ENCODE results near the gene CDC42EP1. TPM values are rescaled to one million over a fixed set of nuclear protein-coding genes. Genes with fewer than 3 reads are reported as not detected.

Gene CDC42EP1
- total RNA-seq, 1 donor from 2014 or later: 46.2 TPM

DNA sequence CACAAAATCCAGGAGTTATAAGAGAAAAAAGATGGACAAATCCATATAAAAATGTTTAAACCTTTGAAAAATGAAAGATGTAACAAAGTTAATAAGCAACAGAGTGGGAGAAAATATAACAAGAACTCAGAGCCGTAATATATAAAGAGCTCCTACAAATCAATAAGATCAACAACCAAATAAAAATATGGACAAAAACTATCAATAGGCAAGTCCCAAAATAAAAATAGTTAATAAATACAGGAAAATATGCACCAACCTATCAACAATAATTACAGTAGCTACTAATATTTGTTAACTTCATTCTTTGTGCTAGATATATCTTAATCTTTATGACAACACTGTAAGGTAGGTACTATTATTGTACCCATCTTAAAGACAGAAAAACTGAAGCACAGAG lies 43.8 kb upstream of the CDC42EP1 start:
- Histone ChIP-seq H3K27ac (no peak overlapping the region), H3K4me1 (peaks cover 22% of the 10 kb centered on the region), H3K36me3 (no peaks in the 10 kb centered on the region), H3K9me3 (no peaks in the 10 kb centered on the region), H3K4me3 (no peak overlapping the region), H3K27me3 (no peaks in the 10 kb centered on the region)
- intact Hi-C loops (cut with DNase I): no loop called here
- no peak for DNase-seq (ENCODE audit: extremely low spot score in 2 of 2)
- no peak for TF ChIP-seq POLR2A (IDR thresholded peaks at IDR 0.05)
- no peak for TF ChIP-seq POLR2AphosphoS5 (IDR thresholded peaks at IDR 0.05; ENCODE audit: insufficient read depth in 1 of 2, low read depth in 1 of 2)
- TF ChIP-seq, protein P1, sequence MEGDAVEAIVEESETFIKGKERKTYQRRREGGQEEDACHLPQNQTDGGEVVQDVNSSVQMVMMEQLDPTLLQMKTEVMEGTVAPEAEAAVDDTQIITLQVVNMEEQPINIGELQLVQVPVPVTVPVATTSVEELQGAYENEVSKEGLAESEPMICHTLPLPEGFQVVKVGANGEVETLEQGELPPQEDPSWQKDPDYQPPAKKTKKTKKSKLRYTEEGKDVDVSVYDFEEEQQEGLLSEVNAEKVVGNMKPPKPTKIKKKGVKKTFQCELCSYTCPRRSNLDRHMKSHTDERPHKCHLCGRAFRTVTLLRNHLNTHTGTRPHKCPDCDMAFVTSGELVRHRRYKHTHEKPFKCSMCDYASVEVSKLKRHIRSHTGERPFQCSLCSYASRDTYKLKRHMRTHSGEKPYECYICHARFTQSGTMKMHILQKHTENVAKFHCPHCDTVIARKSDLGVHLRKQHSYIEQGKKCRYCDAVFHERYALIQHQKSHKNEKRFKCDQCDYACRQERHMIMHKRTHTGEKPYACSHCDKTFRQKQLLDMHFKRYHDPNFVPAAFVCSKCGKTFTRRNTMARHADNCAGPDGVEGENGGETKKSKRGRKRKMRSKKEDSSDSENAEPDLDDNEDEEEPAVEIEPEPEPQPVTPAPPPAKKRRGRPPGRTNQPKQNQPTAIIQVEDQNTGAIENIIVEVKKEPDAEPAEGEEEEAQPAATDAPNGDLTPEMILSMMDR (IDR thresholded peaks at IDR 0.05): no peak

DNA sequence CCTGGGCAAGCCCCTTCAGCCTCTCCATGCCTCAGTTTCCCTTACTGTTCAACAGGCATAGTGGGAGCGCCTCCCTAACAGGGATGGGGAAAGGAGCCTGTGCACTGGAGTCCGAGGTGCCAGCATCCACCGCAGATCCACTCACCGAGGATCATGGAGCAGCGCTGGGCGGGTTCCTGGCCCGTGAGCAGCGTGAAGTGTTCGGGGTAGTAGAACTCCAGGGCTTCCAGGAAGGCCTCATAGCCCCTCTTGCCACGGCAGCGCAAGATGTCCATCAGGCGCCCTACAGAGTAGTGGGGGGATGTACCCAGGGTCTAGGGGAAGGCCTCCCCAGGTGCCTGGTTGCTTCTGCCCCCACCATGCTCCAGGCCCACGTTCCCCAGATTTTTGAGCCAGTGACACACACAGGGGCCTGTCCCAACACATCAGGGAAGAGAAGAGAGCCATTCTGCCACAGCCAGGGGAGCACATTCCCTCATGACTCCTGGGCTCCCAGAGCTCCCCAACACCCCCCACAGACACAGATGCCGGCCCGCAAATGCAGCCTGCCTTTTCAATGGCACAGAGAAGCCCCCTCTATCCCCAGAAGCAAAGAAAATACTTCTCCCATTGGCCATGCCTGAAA lies 42.3 kb upstream of the CDC42EP1 start:
- no peaks in the 10 kb centered on the region for H3K27me3 ChIP-seq
- H3K4me1 ChIP-seq: peaks cover 16% of the 10 kb centered on the region
- no peak overlapping the region for H3K27ac ChIP-seq
- TF ChIP-seq POLR2A (IDR thresholded peaks at IDR 0.05): no peak
- TF ChIP-seq, protein P1 (IDR thresholded peaks at IDR 0.05): no peak
- no peak for TF ChIP-seq POLR2AphosphoS5 (IDR thresholded peaks at IDR 0.05; ENCODE audit: insufficient read depth in 1 of 2, low read depth in 1 of 2)
- H3K4me3 ChIP-seq: peak overlapping the region; percentile 49 to 61
- H3K36me3 ChIP-seq: no peaks in the 10 kb centered on the region
- intact Hi-C loops (cut with DNase I): no loop called here
- no peak for DNase-seq (ENCODE audit: extremely low spot score in 2 of 2)
- no peaks in the 10 kb centered on the region for H3K9me3 ChIP-seq

DNA sequence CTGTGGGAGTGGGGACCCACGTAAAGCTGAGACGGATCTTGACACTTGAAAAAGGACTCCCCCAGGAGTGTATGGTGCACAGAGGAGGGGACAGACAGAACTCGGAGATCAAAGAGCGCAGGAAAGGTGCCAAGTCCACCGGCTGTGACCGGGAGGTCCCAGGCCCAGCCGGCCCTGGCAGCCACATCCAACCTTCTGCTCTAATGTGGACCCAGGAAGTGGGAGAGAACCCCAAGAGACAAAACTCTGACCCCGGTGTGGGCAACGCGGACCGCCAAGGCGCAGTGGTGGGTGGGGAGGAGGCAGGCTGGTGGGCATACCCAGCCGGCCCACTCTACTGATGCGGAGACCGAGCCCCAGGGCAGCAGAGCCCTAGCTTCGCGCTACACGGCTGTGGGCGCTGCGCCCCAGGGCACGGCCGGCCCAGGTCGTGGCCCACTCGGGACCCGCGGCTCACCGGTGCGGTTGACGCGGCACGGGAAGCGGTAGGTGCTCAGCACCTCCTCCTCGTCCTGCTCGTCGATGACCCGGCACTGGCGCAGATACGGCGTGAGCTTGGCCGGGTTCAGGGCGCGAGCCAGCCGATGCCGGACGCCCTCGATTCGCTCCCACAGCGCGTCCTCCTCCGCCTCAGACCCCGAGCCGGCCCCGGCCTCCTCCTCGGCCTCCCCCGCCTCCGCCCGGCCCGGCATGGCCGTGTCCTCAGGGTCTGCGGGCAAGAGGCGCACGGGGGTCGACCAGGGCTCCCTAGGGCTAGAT lies 41.6 kb upstream of the CDC42EP1 start:
- peak overlapping the region; percentile 29 for H3K27ac ChIP-seq
- H3K9me3 ChIP-seq: no peaks in the 10 kb centered on the region
- peaks cover 16% of the 10 kb centered on the region for H3K4me1 ChIP-seq
- TF ChIP-seq POLR2A (IDR thresholded peaks at IDR 0.05): no peak
- no peak for TF ChIP-seq POLR2AphosphoS5 (IDR thresholded peaks at IDR 0.05; ENCODE audit: insufficient read depth in 1 of 2, low read depth in 1 of 2)
- TF ChIP-seq, protein P1 (IDR thresholded peaks at IDR 0.05): no peak
- no peak for DNase-seq (ENCODE audit: extremely low spot score in 2 of 2)
- intact Hi-C loops (cut with DNase I): no loop called here
- H3K27me3 ChIP-seq: no peaks in the 10 kb centered on the region
- H3K36me3 ChIP-seq: no peaks in the 10 kb centered on the region
- H3K4me3 ChIP-seq: peak overlapping the region; percentile 49 to 61

DNA sequence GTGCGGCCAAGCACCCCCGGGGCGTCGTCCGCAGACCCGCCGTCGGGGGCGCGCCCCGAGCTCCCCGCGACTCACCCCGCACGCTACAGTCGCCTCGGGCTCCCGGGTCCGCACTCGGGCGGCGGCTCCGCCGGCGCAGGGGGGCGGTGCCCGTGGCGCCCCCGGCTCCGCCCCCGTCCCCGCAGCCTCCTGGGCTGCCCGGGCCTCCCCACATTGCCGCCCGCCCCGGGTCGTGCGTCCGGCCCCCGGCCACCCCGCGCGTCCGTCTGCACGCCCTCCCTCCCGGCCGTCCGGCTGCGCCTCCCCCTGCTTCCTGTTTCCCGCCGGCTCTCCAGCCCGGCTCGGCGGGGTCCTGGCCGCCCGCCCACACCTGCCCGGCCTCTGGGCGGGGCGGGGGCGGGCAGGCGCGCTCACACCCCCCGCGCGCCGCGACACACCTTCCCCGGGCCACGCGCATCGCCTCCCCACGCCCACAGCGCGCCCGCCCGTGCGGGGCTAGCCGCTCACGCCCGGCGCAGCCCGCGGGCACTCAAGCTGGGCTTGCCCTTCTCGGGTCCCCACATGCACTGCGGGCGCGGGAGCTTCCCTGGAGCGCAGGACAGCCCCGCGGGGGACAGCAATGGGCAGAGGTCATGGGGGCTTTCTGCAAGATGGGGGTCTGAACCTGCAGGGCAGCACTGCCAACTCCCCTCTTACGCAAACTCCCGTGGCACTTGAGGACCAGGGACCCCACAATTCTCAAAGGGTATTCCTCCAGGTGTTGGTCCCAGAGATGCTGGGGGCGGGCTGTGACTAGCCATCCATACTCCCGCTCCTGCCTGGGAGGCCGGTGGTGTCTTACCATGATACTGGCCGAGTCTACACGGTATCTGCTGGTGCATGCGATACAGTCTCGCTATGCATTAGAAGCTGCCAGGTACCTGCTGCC lies 40.7 kb upstream of the CDC42EP1 start, which contains the start of gene CARD10:
Gene CARD10, minus strand, starts transcription at position 148 of the 928 bp plus-strand sequence. CDS start 215 bp downstream, outside the sequence.
- no peaks in the 10 kb centered on the region for H3K36me3 ChIP-seq
- no peaks in the 10 kb centered on the region for H3K9me3 ChIP-seq
- H3K27me3 ChIP-seq: no peaks in the 10 kb centered on the region
- intact Hi-C loops (cut with DNase I): no loop called here
- H3K4me3 ChIP-seq: peak within 1 kb of the TSS; percentile 49 to 61
- TF ChIP-seq POLR2AphosphoS5 (IDR thresholded peaks at IDR 0.05; ENCODE audit: insufficient read depth in 1 of 2, low read depth in 1 of 2) (no peak), POLR2A (IDR thresholded peaks at IDR 0.05) (no peak)
- TF ChIP-seq, protein P1 (IDR thresholded peaks at IDR 0.05): no peak
- DNase-seq (ENCODE audit: extremely low spot score in 2 of 2): no peak
- peaks cover 16% of the 10 kb centered on the region for H3K4me1 ChIP-seq
- H3K27ac ChIP-seq: peak within 1 kb of the TSS; percentile 29

Measured in vagina (tissue), 2 donors.